HepG2 (cell line): ENCODE results near the gene C1QL2. TPM values are rescaled to one million over a fixed set of nuclear protein-coding genes. Genes with fewer than 3 reads are reported as not detected.

Experiments used
- ATAC-seq: fragments of 200-7000 bp; cut with Tn5 transposase; 3 replicates; pipeline ENCODE4 v1.9.1; 2020; ENCODE audit warnings: mild to moderate bottlenecking, moderate library complexity
- BruUV-seq: library from RNA; stranded (reverse); fragments of 400-500 nt; replicated peaks from 2 replicates; lab custom pipeline; 2021; lab: Mats Ljungman, UMichigan
- CTCF ChIA-PET: fragments of 300-600 bp; formaldehyde crosslinking; extraction: SDS; loops from one replicate; lab custom pipeline; 2021; ENCODE audit warnings: low total read pairs, inconsistent platforms, low intra/inter-chr PET ratio; lab: Yijun Ruan, JAX
- POLR2A ChIA-PET: fragments of 350-600 bp; sonication (Branson Sonifier 250); formaldehyde crosslinking; loops from one replicate; lab custom pipeline; 2020; ENCODE audit warnings: antibody characterized with exemption, inconsistent platforms; lab: Yijun Ruan, JAX
- DNase-seq: peaks from one replicate; pipeline ENCODE4 v3.0.0-alpha.2; 2015; ENCODE audit warnings: low spot score
- FAIRE-seq: peaks from 3 replicates; lab custom pipeline; 2011; peaks lifted over from hg19 to GRCh38; lab: Jason Lieb, UNC
- H2AFZ ChIP-seq: one replicate; pipeline ENCODE4 v1.6.1; 2011; ENCODE audit warnings: low read length, inconsistent platforms
- H3K27ac ChIP-seq: fragments of 300-600 bp; 3 replicates; pipeline ENCODE4 v1.8.0; 2011; ENCODE audit warnings: mixed run types, mild to moderate bottlenecking, mixed read lengths, low read length, inconsistent platforms; ENCODE audit not compliant: insufficient read depth; ENCODE audit errors: extremely low read length
- H3K27me3 ChIP-seq, 2 experiments: fragments of 200-600 bp in 1 of 2; 2 replicates in 1 of 2; 3 replicates in 1 of 2; pipeline versions ENCODE4 v1.6.0 to v1.8.0; 2011; ENCODE audit warnings: low read length in 2 of 2, mild to moderate bottlenecking in 2 of 2, moderate library complexity in 2 of 2, inconsistent platforms in 1 of 2; ENCODE audit not compliant: insufficient read depth in 2 of 2, control insufficient read depth in 1 of 2
- H3K36me3 ChIP-seq, 2 experiments: fragments of 200-600 bp in 1 of 2; replicated peaks in 1 of 2; 2 replicates in 1 of 2; 3 replicates in 1 of 2; pipeline versions ENCODE4 v1.5.1 to v1.8.0; 2011; ENCODE audit warnings: low read length in 2 of 2, inconsistent platforms in 1 of 2; ENCODE audit not compliant: insufficient read depth in 2 of 2, control insufficient read depth in 1 of 2
- H3K4me1 ChIP-seq: 2 replicates; pipeline ENCODE4 v1.5.1; 2012; ENCODE audit warnings: low read length, inconsistent platforms; ENCODE audit not compliant: insufficient read depth
- H3K4me2 ChIP-seq: 2 replicates; pipeline ENCODE4 v1.6.0; 2011; ENCODE audit warnings: low read depth, low read length, inconsistent platforms
- H3K4me3 ChIP-seq, 3 experiments: fragments of 200-600 bp in 1 of 3; sonication (generic), shearing (Covaris generic) in 1 of 3; replicated peaks in 1 of 3; 2 replicates each; pipeline ENCODE4 v1.5.1; 2011 to 2016; ENCODE audit warnings: low read length in 3 of 3, inconsistent platforms in 2 of 3, low read depth in 2 of 3, mild to moderate bottlenecking in 2 of 3, control low read depth in 1 of 3, mixed read lengths in 1 of 3; ENCODE audit not compliant: insufficient read depth in 1 of 3
- H3K79me2 ChIP-seq: one replicate; pipeline ENCODE4 v1.6.1; 2011; ENCODE audit warnings: low read length, inconsistent platforms; ENCODE audit not compliant: insufficient read depth
- H3K9ac ChIP-seq: 2 replicates; pipeline ENCODE4 v1.6.0; 2011; ENCODE audit warnings: mild to moderate bottlenecking, low read depth, low read length, inconsistent platforms; ENCODE audit not compliant: insufficient read depth
- H3K9me3 ChIP-seq: 2 replicates; pipeline ENCODE4 v1.5.1; 2012; ENCODE audit warnings: mild to moderate bottlenecking, low read length
- H4K20me1 ChIP-seq: 2 replicates; pipeline ENCODE4 v1.6.0; 2011; ENCODE audit warnings: inconsistent platforms, mild to moderate bottlenecking, low read length, moderate library complexity; ENCODE audit not compliant: insufficient read depth
- GLI4 ChIP-seq: sonication (generic); formaldehyde crosslinking; IDR thresholded peaks from 2 replicates; pipeline ENCODE4 v1.5.1; 2020; ENCODE audit warnings: missing genetic modification reagents, mild to moderate bottlenecking, moderate library complexity, borderline replicate concordance
- NFRKB ChIP-seq: fragments of 450-650 bp; IDR thresholded peaks from 2 replicates; pipeline ENCODE4 v1.6.1; 2017
- SYNCRIP ChIP-seq: fragments of 200-400 bp; formaldehyde crosslinking; IDR thresholded peaks from 2 replicates; pipeline ENCODE4 v1.6.1; 2018; ENCODE audit warnings: mild to moderate bottlenecking, low read depth, low read length; ENCODE audit not compliant: insufficient read depth
- TCF7L2 ChIP-seq: IDR thresholded peaks from 2 replicates; pipeline ENCODE4 v1.6.1; 2011; ENCODE audit warnings: mild to moderate bottlenecking, low read depth, low read length, moderate library complexity
- WIZ ChIP-seq: sonication (generic); formaldehyde crosslinking; IDR thresholded peaks from 2 replicates; pipeline ENCODE4 v1.5.1; 2020; ENCODE audit warnings: mild to moderate bottlenecking, missing genetic modification reagents
- ZFP37 ChIP-seq: sonication (generic); formaldehyde crosslinking; IDR thresholded peaks from 2 replicates; pipeline ENCODE4 v1.4.0; 2020; ENCODE audit warnings: missing genetic modification reagents, borderline replicate concordance
- ZNF543 ChIP-seq: sonication (generic); formaldehyde crosslinking; IDR thresholded peaks from 2 replicates; pipeline ENCODE4 v1.4.0; 2020; ENCODE audit warnings: mild to moderate bottlenecking, missing genetic modification reagents
- WGBS: methylation state at CpG from one replicate; pipeline ENCODE4 v1.1.6; 2017; ENCODE audit warnings: low lambda C conversion rate; 5-methylcytosine and 5-hydroxymethylcytosine counted together
- in situ Hi-C: cut with HindIII; loops from 2 replicates; pipeline ENCODE4 v1.10.0; 2017; ENCODE audit warnings: low pct_unique_long_range_greater_than_20kb; ENCODE audit not compliant: extremely low pct_ligation_motif_present
- intact Hi-C: fragments of 100-400 bp; cut with micrococcal nuclease; formaldehyde crosslinking; loops from one replicate; pipeline ENCODE4 v1.10.0; 2022; ENCODE audit not compliant: unreplicated experiment
- polyA plus RNA-seq, 8 experiments: library from polyadenylated mRNA; depleted of rRNA in 3 of 8; stranded (reverse) in 7 of 8; unstranded in 1 of 8; fragments of >200 nt; fragmentation: Illumina TruSeq in 4 of 8; extraction: Trizol in 4 of 8; gene quantifications; 2 replicates each; pipeline versions ENCODE4 v1.2.1 to v1.2.3, GENCODE V29; 2011 to 2016; ENCODE audit warnings: low read depth in 4 of 8, missing spikeins in 1 of 8, mixed read lengths in 1 of 8; ENCODE audit not compliant: insufficient read depth in 1 of 8
- total RNA-seq, 5 experiments: library from RNA; depleted of rRNA; stranded (reverse); fragments of >200 nt; fragmentation: Illumina TruSeq; extraction: Trizol; gene quantifications; 2 replicates each; pipeline ENCODE4 v1.2.3, GENCODE V29; 2016; ENCODE audit warnings: low read depth in 1 of 5
- TF ChIP-seq, protein P1 (sequence below), 2 experiments: fragments of 450-650 bp in 1 of 2; sonication (generic) in 1 of 2; formaldehyde crosslinking; IDR thresholded peaks; 2 replicates each; pipeline versions ENCODE4 v1.5.0 to v1.8.0; 2020 to 2022; ENCODE audit warnings: mild to moderate bottlenecking in 1 of 2, missing genetic modification reagents in 1 of 2
- TF ChIP-seq, protein P2 (sequence below): sonication (generic); formaldehyde crosslinking; IDR thresholded peaks from 2 replicates; pipeline ENCODE4 v1.4.0; 2020; ENCODE audit warnings: missing genetic modification reagents
- TF ChIP-seq, protein P3 (sequence below): sonication (generic); formaldehyde crosslinking; IDR thresholded peaks from 2 replicates; pipeline ENCODE4 v1.4.0; 2020; ENCODE audit warnings: mild to moderate bottlenecking, missing genetic modification reagents

Gene C1QL2
- total and polyA plus RNA-seq, 2 of the 13 experiments (the other 11 are each of a cell fraction or from before 2014, with no cell fraction given): not detected

DNA sequence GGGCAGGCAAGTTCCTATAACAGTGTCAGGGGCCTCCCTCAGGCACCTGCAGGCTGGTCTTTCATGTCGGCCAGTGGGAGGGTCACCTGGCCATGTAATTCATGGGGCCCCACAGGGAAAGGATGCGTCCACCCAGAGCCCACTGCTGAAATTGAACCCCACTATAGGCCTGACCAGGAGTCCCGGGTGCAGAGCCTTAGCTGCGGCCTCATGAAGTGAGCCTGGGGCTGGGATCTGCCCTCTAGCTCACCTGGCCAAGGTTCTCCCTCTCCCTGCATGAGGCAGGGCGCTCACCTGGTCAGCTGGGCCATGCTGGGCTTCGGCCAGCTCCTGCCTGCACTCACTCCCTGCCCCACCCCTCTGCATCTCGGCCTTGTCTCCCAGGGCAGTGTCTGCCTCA lies 41.1 kb downstream of the C1QL2 start:
- ChIA-PET POLR2A (no interaction called here), CTCF (no interaction called here)
- H3K27me3 ChIP-seq: peaks cover 3 to 46% of the 10 kb centered on the region in 2 experiments; a peak in 3 of 5 replicates
- no peaks in the 10 kb centered on the region for H3K9me3 ChIP-seq
- H3K79me2 ChIP-seq: no peaks in the 10 kb centered on the region
- ATAC-seq (no peak), DNase-seq (no peak), FAIRE-seq (no peak)
- H3K4me3 ChIP-seq: no peak overlapping the region
- in situ Hi-C loops: no loop called here
- no peak overlapping the region for H3K27ac ChIP-seq
- 23% methylated on average over 3 of the region's 7 CpGs for WGBS
- H3K36me3 ChIP-seq: no peaks in the 10 kb centered on the region
- H3K9ac ChIP-seq: no peak overlapping the region
- H4K20me1 ChIP-seq: no peaks in the 10 kb centered on the region; the same call in 1 of the 2 replicates
- H2AFZ ChIP-seq: no peak overlapping the region
- intact Hi-C loops: no loop called here
- TF ChIP-seq, protein P1, sequence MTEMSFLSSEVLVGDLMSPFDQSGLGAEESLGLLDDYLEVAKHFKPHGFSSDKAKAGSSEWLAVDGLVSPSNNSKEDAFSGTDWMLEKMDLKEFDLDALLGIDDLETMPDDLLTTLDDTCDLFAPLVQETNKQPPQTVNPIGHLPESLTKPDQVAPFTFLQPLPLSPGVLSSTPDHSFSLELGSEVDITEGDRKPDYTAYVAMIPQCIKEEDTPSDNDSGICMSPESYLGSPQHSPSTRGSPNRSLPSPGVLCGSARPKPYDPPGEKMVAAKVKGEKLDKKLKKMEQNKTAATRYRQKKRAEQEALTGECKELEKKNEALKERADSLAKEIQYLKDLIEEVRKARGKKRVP (CRISPR knock-in tag; IDR thresholded peaks at IDR 0.05): no peak
- TF ChIP-seq GLI4 (CRISPR knock-in tag) (no peak), NFRKB (no peak), TCF7L2 (no peak), WIZ (CRISPR knock-in tag) (no peak), SYNCRIP (no peak), ZFP37 (CRISPR knock-in tag) (no peak), ZNF543 (CRISPR knock-in tag) (no peak)
- TF ChIP-seq, protein P2, sequence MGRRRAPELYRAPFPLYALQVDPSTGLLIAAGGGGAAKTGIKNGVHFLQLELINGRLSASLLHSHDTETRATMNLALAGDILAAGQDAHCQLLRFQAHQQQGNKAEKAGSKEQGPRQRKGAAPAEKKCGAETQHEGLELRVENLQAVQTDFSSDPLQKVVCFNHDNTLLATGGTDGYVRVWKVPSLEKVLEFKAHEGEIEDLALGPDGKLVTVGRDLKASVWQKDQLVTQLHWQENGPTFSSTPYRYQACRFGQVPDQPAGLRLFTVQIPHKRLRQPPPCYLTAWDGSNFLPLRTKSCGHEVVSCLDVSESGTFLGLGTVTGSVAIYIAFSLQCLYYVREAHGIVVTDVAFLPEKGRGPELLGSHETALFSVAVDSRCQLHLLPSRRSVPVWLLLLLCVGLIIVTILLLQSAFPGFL: no peak
- TF ChIP-seq, protein P3, sequence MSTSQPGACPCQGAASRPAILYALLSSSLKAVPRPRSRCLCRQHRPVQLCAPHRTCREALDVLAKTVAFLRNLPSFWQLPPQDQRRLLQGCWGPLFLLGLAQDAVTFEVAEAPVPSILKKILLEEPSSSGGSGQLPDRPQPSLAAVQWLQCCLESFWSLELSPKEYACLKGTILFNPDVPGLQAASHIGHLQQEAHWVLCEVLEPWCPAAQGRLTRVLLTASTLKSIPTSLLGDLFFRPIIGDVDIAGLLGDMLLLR (CRISPR knock-in tag): no peak
- H3K4me2 ChIP-seq: no peak overlapping the region
- no peaks in the 10 kb centered on the region for H3K4me1 ChIP-seq
- no TSS peak for BruUV-seq
